DMS53 (cell line): Measurements from ENCODE around the gene TBCE.

Source experiments
- DNase-seq: peaks from one replicate; lab custom pipeline; 2025; lab: John Stamatoyannopoulos, UW

Gene TBCE, protein sequence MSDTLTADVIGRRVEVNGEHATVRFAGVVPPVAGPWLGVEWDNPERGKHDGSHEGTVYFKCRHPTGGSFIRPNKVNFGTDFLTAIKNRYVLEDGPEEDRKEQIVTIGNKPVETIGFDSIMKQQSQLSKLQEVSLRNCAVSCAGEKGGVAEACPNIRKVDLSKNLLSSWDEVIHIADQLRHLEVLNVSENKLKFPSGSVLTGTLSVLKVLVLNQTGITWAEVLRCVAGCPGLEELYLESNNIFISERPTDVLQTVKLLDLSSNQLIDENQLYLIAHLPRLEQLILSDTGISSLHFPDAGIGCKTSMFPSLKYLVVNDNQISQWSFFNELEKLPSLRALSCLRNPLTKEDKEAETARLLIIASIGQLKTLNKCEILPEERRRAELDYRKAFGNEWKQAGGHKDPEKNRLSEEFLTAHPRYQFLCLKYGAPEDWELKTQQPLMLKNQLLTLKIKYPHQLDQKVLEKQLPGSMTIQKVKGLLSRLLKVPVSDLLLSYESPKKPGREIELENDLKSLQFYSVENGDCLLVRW

DNA sequence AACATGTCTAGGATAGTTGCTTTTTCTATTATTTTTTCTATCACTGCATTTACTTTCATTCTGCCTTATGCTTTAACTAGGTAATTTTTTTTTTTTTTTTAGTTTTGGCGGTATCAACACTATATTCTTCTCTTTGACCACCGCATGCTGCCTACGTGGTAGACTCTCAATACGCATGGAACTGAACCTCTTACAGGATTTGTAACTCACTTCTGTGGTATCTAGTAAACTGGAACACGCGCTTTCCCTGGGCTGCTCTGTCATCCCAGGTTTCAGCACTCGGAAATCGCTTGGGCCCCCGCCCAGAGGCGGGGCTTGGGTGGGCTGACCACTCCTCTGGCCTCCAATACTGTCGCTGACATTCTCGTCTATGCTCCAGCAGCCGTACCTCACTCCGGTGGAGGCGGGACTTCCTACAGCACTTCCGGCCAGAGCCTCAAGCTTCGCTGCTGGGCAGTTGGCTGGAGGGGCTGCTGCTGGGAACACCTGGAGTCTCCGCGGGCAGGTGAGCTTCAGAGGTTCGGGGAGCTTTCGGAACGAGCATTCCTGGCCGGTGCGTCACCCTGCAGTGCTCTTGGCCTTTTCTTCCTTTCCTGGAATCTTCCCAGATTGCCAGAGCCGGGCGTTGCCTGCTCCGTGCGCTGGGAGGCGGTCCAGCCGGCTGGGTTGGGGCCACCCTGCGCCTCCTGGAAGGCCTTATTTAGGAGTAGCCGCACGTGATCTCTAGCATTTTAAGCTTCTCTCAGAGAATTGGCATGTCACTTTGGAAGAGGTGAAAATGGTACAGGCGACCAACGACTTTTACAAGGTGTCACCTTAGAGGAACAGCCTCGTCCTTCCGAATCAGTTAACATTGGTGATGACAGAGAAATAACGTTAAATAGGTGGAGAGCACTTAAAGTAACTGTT, at the start of gene TBCE:
Gene TBCE (plus strand): TSS at position 428 of the 909 bp plus-strand sequence. CDS start 12,623 bp downstream, outside the sequence.
- DNase-seq, result peak; percentile 99

DNA sequence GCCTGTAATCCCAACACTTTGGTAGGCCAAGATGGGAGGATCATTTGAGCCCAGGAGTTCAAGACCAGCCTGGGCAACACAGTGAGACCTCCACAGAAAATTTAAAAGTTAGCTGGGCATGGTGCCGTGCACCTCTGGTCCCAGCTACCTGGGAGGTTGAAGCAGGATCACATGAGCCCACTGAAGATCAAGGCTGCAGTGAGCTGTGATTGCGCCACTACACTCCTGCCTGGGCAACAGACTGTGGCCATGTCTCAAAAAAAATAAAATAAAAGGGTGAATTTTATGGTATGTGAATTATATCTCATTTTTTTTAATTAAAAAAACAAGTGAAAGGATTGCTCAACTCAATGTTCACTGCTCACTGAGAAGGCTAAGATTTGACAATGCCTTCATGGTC, 48.0 kb upstream of the TBCE start:
- DNase-seq, result no peak

DNA sequence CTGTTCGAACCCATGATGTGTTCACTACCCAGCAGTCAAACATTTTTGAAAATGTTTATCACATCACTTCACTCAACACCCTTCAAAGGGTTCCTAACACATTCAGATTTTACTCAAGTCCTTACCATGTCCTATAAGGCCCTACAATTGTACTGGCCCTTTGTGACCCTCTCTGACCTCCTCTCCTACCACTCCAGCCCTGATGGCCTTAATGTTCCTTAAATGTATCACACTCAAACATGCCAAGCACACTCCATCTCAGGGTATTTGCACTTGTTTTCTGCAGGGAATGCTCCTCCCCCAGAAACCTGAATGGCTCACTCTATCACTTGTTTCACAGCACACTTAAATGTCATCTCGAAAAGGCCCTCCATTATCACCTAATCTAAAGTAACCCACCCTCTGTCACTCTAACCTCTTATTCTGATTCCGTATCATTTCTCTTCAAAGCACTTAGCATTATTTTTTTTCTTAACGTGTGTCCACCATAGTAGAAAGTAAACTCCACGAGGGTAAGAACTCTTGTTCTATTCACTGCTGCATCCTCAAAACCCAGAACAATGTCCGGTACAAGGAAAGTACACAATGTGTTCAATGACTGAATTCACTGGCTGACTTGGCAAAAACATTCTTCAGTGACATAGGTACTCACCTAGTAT, 46.6 kb upstream of the TBCE start:
- DNase-seq, result no peak

DNA sequence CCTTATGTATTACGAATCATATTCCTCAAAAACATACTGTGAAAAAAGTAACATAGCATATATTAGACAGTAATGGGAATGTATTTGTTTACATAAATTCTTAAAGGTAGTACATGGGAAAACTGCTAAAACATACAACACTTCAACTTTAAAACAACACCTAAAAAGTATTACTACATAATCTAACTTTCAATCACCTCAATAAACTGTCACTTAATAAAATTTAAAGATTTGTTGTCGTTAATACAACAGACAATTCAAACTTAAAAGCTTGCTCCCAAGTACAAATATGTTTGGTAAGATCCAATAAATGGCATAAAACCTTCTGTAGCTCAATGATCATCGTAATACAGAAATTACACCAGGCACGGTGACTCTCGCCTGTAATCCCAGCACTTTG, 42.9 kb upstream of the TBCE start:
- DNase-seq, result no peak

DNA sequence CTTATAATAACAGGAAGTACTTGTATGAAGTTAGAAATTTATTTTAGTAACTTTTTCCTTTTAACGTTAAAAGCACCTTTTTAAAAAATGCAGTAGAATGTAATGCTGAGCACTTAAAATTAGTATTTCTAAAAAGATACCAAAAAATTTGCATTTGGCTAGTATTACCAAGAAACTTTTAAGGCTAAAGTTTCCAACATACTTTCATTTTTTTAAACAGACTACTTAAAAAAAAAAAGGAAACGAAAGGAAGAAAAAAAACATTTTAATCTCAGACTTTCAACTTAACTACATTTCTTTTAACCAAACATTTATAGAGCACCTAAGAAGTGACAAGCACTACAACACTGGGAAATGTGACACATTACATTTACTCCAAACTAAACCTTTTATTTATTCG, 42.1 kb upstream of the TBCE start:
- no peak for DNase-seq

DNA sequence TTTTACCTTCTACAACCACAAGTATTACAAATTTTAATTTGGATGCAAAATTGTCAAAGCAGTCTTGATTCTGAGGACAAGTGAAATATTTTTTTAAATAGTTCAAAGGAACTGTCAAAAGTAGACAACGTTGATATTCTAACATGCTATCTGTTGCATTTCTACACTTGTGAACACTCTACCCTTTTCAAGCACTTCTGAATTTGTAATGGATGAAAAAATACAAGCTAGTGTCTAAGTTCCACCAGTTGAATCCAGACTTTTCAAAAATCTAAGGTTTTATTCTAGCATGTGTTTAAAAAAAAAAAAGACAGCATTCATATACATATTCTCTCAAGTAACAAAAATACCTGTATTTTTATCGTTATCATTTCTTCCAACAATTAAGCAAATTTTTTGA, 41.4 kb upstream of the TBCE start:
- no peak for DNase-seq

DNA sequence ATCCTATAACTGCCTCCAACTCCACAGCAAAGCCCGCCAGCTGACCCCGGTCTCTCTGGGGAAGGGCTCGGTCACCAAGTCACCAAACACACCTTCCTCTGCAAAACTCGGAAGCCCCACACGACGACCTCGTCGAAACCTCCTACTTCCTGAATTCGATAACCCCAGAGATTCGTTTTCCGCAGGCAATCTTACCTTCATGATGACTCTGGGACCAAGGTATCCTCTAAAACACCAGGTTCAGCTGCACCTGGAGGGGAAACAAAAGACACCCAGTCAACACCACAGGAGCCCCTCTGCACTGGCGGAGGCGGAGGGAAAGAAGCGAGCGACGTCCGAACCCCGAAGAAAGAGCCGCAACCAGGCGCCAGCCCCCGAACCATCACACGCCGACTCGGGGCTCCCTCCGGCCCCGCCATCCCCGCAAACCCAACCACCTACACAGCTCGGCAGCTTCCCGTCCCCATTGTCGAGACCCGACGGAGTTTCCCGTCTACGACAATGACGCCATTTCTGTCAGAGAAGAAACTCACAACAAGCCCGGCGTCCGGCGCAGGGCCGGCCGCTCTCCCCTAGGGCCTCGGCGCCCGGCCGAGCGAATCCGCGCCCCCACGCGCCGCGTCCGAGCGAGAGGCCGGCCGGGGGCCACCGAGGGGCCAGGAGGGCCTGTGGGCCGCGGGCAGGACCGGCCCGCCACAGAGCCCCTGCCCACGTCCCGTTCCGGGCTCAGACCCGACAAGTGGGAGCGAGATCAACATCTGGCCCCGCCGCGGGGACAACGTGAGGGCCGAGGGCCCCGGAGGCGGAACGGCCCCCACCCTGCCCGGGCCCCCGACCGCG, 40.3 kb upstream of the TBCE start:
- peak; percentile 72 for DNase-seq

DNA sequence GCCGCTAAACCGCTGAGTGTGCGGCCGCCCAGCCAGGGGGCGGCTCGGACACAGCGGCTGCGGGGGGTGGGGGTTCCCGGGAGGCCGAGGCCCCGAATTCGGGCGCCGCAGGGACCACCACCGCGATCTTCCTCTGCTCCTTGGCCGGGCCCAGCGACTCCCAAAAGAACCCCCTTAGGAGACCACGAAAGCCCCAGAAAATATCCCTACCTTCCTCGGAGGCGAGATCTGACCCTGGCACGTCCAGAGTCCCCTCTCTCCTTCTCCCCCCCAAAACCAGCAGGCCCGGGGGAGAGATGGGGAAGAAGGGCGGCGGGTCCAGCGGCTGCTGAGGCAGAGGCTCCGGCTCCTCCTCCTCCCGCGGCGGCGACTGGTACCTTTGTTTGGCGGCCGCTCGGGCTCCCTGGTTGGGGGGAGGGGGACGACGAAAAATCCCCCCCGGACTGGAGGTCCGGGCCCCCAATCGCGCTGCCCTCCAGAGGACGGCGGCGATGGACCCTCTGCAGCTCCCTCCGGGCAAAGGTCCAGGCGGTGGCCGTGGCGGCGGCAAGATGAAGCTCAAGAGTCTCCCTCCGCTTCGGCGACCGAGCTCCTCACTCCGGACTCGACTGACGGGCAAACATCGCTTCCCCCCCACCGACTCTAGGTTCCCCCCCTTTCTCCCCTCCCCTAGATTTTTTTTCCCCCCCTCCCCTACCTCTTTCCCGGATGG, 39.5 kb upstream of the TBCE start, which contains the start of gene ARID4B:
Gene ARID4B (minus strand): TSS at position 621 of the 712 bp plus-strand sequence. CDS start 1,260 bp downstream, outside the sequence.
- DNase-seq, result peak; percentile 87

DNA sequence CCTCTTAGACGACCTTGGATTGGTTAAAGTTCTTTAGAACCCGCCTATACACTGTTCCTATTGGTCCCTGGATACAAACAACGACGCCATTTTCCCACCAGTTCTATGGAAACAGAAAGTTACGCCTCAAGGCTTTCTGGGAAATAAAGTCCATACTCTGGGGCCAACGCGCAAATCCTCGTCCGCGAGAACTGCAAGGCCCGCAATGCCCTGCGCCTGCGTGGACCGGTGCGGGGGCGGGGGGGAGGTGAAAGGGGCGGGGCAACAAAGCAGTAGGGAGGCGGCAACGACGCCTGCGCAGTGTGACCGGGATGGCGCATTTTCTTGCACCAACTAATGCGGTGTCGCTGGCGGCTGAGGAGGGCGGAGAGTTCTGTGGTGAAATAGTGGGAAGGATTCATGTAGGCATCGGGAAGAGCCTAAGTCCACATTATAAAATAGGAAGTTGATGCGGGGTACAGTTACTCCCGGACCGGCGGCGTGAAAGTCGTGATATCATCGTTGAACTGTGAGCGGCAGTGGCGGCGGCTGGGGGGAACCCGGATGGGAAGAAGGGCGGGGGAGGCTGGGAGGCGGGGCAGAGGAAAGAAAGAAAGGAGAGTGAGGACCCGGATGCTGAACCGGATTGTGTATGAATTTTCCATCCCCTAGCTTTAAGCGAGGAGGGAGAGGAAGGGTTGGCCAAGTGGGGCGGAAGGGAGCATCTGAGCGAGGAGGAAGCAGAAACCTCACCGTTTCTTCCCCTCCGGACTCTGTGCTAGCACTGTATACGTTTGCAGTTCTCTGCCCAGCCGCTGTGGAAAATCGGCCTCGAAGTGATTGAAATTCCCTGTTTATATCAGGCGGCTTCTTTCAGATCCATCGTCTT, 38.7 kb upstream of the TBCE start, which contains the start of gene GGPS1:
Gene GGPS1 (plus strand): TSS at position 300 of the 868 bp plus-strand sequence. CDS start 6,695 bp downstream, outside the sequence.
- peak; percentile 100 for DNase-seq

DNA sequence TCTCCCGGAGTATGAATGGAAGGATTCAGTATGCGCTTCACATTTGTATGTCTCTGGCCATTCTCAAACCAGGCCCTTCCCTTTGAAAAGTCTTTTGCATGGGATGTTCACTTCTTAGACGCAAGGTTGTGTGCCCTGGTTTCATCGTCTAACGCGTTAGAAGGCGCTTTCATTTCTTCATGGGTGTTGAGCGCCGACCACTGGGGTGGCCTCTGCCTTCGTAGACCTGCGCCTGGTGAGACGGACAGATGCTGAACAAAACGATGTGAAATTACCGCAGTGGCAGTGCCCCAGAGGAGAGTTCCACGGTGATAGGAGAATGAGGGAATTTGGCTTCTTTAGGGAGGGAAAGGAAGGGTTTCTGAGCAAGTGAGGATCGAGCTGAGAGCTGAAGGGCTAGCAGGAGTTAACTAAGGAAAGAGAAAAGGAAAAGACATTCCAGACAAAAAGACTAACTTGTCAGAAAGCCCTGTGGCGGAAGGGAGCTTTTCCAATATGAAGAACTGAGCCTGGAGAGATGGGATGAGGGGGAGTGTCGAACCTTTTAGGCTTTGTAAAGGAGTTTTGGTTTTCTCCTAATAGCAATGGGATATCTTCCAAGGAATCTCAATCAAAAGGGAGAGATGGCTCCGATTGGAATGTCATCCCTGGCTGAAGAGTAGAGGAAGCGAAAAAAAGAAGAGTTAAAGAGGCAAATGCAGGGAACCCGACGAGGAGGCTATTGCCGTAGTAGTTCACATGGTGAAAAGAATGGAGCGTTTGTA, 37.9 kb upstream of the TBCE start:
- peak; percentile 75 for DNase-seq

DNA sequence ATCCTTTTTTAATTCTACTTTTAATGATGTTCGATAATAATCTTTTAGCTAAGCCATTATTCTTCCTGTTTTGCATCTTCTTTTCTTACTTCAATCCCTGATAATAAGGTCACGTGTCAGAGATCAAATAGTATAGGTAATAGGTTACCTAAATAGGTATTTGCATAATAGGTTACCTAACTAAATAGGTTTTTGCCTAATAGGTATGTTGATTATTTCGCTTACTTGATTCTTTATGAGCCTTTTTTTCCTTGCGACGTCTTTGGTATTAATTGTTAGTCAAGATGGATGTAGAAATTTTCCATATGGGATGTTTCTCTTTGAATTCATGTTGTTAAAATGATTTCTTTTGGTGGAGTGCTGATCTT, 36.3 kb upstream of the TBCE start:
- no peak for DNase-seq

DNA sequence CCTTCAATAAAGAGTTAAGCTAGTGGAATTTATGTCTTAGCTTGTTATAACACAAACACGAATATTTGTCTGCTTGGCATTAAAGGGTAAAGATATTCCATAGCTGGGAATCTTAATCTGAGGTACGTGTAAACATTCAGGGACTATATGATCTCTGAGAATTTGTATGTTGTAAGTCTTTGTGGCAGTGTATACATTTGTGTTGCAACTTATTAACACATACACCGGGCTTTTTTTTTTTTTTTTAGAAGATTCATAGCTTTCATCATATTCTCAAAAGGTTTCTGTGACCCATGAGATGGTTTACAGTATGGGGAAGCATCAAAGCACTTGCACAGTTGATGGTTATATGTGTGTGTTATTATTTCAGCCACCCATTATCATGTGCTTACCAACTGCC, 35.8 kb upstream of the TBCE start:
- DNase-seq, result no peak

DNA sequence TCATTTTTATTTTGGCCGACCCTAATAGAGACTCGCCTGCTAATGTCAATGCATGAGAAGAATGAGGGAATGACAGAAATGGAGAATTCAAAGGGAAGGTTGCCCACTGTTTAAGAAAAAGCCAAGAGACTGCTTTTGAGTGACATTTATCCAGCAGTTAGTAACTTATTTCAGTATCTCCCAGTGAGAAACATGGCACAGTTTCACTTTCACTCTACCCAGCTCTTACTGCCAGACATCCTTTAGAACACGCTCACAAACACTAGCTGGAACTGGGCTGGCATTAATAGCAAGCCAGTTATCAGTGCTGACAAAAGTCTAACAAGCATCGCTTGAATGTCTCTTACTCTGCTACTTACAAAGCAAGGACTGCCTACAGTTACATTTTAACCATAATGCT, 30.3 kb upstream of the TBCE start:
- DNase-seq, result no peak

DNA sequence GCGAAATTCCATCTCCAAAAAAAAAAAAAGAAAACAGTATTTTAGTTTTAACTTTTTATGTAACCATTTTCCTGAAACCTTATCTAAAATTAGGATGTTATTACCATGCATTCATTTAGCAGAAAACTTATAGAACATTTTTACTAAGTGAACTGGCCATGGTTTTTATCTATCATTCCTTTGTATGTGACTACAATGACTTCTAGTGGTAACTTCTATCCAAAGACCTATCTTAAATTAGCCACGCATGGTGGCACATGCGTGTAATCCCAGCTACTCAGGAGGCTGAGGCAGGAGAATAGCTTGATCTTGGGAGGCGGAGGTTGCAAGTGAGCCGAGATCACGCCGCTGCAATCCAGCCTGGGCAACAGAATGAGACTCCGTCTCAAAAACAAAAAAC, 27.5 kb upstream of the TBCE start:
- DNase-seq, result no peak

DNA sequence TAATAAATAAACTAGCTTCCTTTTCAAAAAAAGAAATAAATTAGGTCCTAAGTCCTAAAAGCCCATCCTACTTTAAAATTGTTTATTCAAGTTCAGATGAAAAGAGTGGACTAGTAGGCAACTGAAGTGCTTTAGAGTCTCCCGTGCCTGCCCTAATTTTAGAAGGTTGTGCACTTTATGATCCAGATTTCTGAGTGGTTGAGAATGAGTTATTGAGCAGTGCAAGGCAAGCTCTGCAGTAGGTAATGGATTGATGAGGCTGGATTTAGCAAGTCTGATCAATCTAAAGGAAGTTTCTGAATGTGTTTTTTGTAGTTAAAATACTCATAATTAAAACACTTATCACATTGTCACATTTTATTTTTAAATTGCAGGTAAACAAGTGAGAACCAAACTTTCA, 25.9 kb upstream of the TBCE start:
- DNase-seq, result no peak

DNA sequence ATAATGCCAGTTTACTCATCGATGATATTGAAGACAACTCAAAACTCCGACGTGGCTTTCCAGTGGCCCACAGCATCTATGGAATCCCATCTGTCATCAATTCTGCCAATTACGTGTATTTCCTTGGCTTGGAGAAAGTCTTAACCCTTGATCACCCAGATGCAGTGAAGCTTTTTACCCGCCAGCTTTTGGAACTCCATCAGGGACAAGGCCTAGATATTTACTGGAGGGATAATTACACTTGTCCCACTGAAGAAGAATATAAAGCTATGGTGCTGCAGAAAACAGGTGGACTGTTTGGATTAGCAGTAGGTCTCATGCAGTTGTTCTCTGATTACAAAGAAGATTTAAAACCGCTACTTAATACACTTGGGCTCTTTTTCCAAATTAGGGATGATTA, 25.2 kb upstream of the TBCE start:
- no peak for DNase-seq

DNA sequence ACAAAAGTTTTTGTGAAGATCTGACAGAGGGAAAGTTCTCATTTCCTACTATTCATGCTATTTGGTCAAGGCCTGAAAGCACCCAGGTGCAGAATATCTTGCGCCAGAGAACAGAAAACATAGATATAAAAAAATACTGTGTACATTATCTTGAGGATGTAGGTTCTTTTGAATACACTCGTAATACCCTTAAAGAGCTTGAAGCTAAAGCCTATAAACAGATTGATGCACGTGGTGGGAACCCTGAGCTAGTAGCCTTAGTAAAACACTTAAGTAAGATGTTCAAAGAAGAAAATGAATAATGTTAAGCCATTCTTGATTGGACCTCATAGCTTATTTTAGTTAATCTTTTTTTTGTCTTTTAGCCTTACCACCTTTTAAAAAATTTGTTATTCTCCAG, 24.8 kb upstream of the TBCE start:
- no peak for DNase-seq

DNA sequence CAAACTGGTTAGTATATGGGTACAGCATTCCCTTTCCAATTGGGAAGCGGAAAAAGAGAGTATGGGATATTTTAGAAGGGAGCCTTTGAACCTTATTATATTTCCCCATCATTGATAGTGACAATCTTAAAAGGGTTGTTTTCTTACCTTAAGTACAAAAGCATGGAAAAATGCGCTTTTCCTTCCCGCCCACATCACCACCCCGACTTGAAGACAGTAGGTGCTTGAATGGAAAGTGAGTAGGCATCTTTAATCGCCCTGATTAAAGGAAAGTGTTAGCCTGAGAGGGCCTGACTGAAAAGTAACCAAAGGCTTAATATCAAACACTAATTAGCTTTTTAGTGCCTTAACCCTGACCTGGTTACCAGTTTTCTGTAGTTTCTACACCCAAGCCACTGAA, 23.5 kb upstream of the TBCE start:
- no peak for DNase-seq

DNA sequence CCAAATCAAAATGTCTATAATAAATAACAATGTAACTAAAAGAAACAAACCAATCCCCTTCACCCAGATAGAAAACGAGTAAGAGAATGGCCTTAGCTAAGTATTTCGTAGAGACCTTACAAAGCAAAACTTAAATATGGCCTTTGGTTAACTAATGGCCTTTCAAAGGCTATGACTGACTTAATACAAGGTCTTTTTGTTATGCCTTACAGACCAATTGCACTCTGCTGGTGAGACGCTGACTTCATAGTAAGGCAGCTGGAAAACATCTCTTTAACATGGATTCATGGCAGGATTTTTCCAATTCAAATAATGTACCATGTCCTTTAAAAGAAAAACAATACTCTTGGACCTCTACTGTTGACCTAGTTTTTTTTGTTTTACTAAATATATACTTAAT, 15.8 kb upstream of the TBCE start:
- no peak for DNase-seq
